ENCODE data around the gene PAM. TPM values are rescaled to one million over a fixed set of nuclear protein-coding genes. Genes with fewer than 3 reads are reported as not detected.
A peak's percentile ranks its signal among the peaks of the same experiment; 100 is the strongest.
"Not testable (repeated sequence)": the region's sequence is repeated elsewhere in the genome, so short reads cannot be mapped to it uniquely, and the experiment has no call there.

PAM gene
- total and polyA plus RNA-seq, 2 donors, result 22.1 to 76.3 TPM

- DNase-seq (ENCODE audit: low read depth in 6 of 9, low spot score in 9 of 9), result no peak
- H3K36me3 ChIP-seq (ENCODE audit: control insufficient read depth in 2 of 2, insufficient read depth in 2 of 2, low read length in 1 of 2), result no peaks in the 10 kb centered on the region
- WGBS, result 95% methylated on average over 4 of the region's 4 CpGs
- H3K4me1 ChIP-seq (ENCODE audit: control insufficient read depth in 2 of 2, insufficient read depth in 2 of 2, low read length in 2 of 2), result no peaks in the 10 kb centered on the region
- H3K27ac ChIP-seq (ENCODE audit: low read depth in 1 of 2, low read length in 1 of 2), result no peak overlapping the region
- H3K9me3 ChIP-seq (ENCODE audit: control insufficient read depth in 2 of 2, insufficient read depth in 1 of 2, low read length in 1 of 2), result no peaks in the 10 kb centered on the region
- no peaks in the 10 kb centered on the region for H3K27me3 ChIP-seq (ENCODE audit: control insufficient read depth in 2 of 2, insufficient read depth in 1 of 2, low read length in 1 of 2)
- H3K4me3 ChIP-seq (ENCODE audit: low read length in 2 of 2), result no peak overlapping the region
Measured at GRCh38 chr5:102747386-102748166, 7.5 kb upstream of the PAM start.

- peaks cover 2 to 12% of the 10 kb centered on the region in 2 donors for H3K27me3 ChIP-seq (ENCODE audit: control insufficient read depth in 2 of 2, insufficient read depth in 1 of 2, low read length in 1 of 2)
- H3K9me3 ChIP-seq (ENCODE audit: control insufficient read depth in 2 of 2, insufficient read depth in 1 of 2, low read length in 1 of 2), result no peaks in the 10 kb centered on the region
- no peak for DNase-seq (ENCODE audit: low read depth in 6 of 9, low spot score in 9 of 9)
- WGBS, result 97% methylated on average over 5 of the region's 5 CpGs
- H3K4me1 ChIP-seq (ENCODE audit: control insufficient read depth in 2 of 2, insufficient read depth in 2 of 2, low read length in 2 of 2), result peaks cover 4 to 11% of the 10 kb centered on the region in 2 donors
- H3K4me3 ChIP-seq (ENCODE audit: low read length in 2 of 2), result no peak overlapping the region
- H3K36me3 ChIP-seq (ENCODE audit: control insufficient read depth in 2 of 2, insufficient read depth in 2 of 2, low read length in 1 of 2), result no peaks in the 10 kb centered on the region
- H3K27ac ChIP-seq (ENCODE audit: low read depth in 1 of 2, low read length in 1 of 2), result no peak overlapping the region
Measured at GRCh38 chr5:102749416-102750030, 5.6 kb upstream of the PAM start.

- no peak for DNase-seq (ENCODE audit: low read depth in 6 of 9, low spot score in 9 of 9)
- H3K4me1 ChIP-seq (ENCODE audit: control insufficient read depth in 2 of 2, insufficient read depth in 2 of 2, low read length in 2 of 2), result peaks cover 6 to 14% of the 10 kb centered on the region in 2 donors
- peaks cover 2 to 15% of the 10 kb centered on the region in 2 donors for H3K27me3 ChIP-seq (ENCODE audit: control insufficient read depth in 2 of 2, insufficient read depth in 1 of 2, low read length in 1 of 2)
- no peaks in the 10 kb centered on the region for H3K9me3 ChIP-seq (ENCODE audit: control insufficient read depth in 2 of 2, insufficient read depth in 1 of 2, low read length in 1 of 2)
- WGBS, result 97% methylated on average over 4 of the region's 4 CpGs
- H3K4me3 ChIP-seq (ENCODE audit: low read length in 2 of 2), result no peak overlapping the region
- H3K36me3 ChIP-seq (ENCODE audit: control insufficient read depth in 2 of 2, insufficient read depth in 2 of 2, low read length in 1 of 2), result no peaks in the 10 kb centered on the region
- no peak overlapping the region for H3K27ac ChIP-seq (ENCODE audit: low read depth in 1 of 2, low read length in 1 of 2)
Measured at GRCh38 chr5:102750151-102750834, 4.8 kb upstream of the PAM start.

GRCh38 chr5:102751903-102752376 is 3.2 kb upstream of the PAM start:
- 89% methylated on average over 32 of the region's 32 CpGs for WGBS
- DNase-seq (ENCODE audit: low read depth in 6 of 9, low spot score in 9 of 9); H3K27ac ChIP-seq (ENCODE audit: low read depth in 1 of 2, low read length in 1 of 2); H3K9me3 ChIP-seq (ENCODE audit: control insufficient read depth in 2 of 2, insufficient read depth in 1 of 2, low read length in 1 of 2); H3K4me3 ChIP-seq (ENCODE audit: low read length in 2 of 2); H3K36me3 ChIP-seq (ENCODE audit: control insufficient read depth in 2 of 2, insufficient read depth in 2 of 2, low read length in 1 of 2): not testable (repeated sequence)
- Histone ChIP-seq H3K4me1 (ENCODE audit: control insufficient read depth in 2 of 2, insufficient read depth in 2 of 2, low read length in 2 of 2) (peaks cover 11 to 22% of the 10 kb centered on the region in 2 donors), H3K27me3 (ENCODE audit: control insufficient read depth in 2 of 2, insufficient read depth in 1 of 2, low read length in 1 of 2) (peaks cover 2 to 21% of the 10 kb centered on the region in 2 donors)

GRCh38 chr5:102753889-102754766 is 977 bp upstream of the PAM start:
- WGBS, result 23% methylated on average over 32 of the region's 32 CpGs

GRCh38 chr5:102755686-102756371 is 724 bp downstream of the PAM start:
- peaks cover 2 to 21% of the 10 kb centered on the region in 2 donors for H3K27me3 ChIP-seq (ENCODE audit: control insufficient read depth in 2 of 2, insufficient read depth in 1 of 2, low read length in 1 of 2)
- H3K4me3 ChIP-seq (ENCODE audit: low read length in 2 of 2), result peak overlapping the region; percentile 60 to 73
- 4% methylated on average over 29 of the region's 29 CpGs for WGBS
- H3K27ac ChIP-seq (ENCODE audit: low read depth in 1 of 2, low read length in 1 of 2), result peak overlapping the region; percentile 46 to 50
- H3K4me1 ChIP-seq (ENCODE audit: control insufficient read depth in 2 of 2, insufficient read depth in 2 of 2, low read length in 2 of 2), result peaks cover 11 to 22% of the 10 kb centered on the region in 2 donors
- H3K9me3 ChIP-seq (ENCODE audit: control insufficient read depth in 2 of 2, insufficient read depth in 1 of 2, low read length in 1 of 2), result no peaks in the 10 kb centered on the region
- H3K36me3 ChIP-seq (ENCODE audit: control insufficient read depth in 2 of 2, insufficient read depth in 2 of 2, low read length in 1 of 2), result no peaks in the 10 kb centered on the region
- DNase-seq (ENCODE audit: low read depth in 6 of 9, low spot score in 9 of 9), result peak in 5 of 9 donors; percentile 15 to 64 (median 23)

More at GRCh38 chr5:102753889-102754766, 977 bp upstream of the PAM start:
- H3K27ac ChIP-seq (ENCODE audit: low read depth in 1 of 2, low read length in 1 of 2), result no peak overlapping the region
- H3K4me1 ChIP-seq (ENCODE audit: control insufficient read depth in 2 of 2, insufficient read depth in 2 of 2, low read length in 2 of 2), result peaks cover 11 to 22% of the 10 kb centered on the region in 2 donors
- DNase-seq (ENCODE audit: low read depth in 6 of 9, low spot score in 9 of 9), result peak in 1 of 9 donors; percentile 22
- H3K9me3 ChIP-seq (ENCODE audit: control insufficient read depth in 2 of 2, insufficient read depth in 1 of 2, low read length in 1 of 2), result no peaks in the 10 kb centered on the region
- H3K36me3 ChIP-seq (ENCODE audit: control insufficient read depth in 2 of 2, insufficient read depth in 2 of 2, low read length in 1 of 2), result no peaks in the 10 kb centered on the region
- peaks cover 2 to 21% of the 10 kb centered on the region in 2 donors for H3K27me3 ChIP-seq (ENCODE audit: control insufficient read depth in 2 of 2, insufficient read depth in 1 of 2, low read length in 1 of 2)
- peak overlapping the region; percentile 49 to 73 for H3K4me3 ChIP-seq (ENCODE audit: low read length in 2 of 2)

GRCh38 chr5:102758576-102758975 is 3.5 kb downstream of the PAM start:
- H3K27me3 ChIP-seq (ENCODE audit: control insufficient read depth in 2 of 2, insufficient read depth in 1 of 2, low read length in 1 of 2), result peaks cover 2 to 19% of the 10 kb centered on the region in 2 donors
- DNase-seq (ENCODE audit: low read depth in 6 of 9, low spot score in 9 of 9), result no peak
- H3K4me1 ChIP-seq (ENCODE audit: control insufficient read depth in 2 of 2, insufficient read depth in 2 of 2, low read length in 2 of 2), result peaks cover 11 to 20% of the 10 kb centered on the region in 2 donors
- no peaks in the 10 kb centered on the region for H3K9me3 ChIP-seq (ENCODE audit: control insufficient read depth in 2 of 2, insufficient read depth in 1 of 2, low read length in 1 of 2)
- H3K27ac ChIP-seq (ENCODE audit: low read depth in 1 of 2, low read length in 1 of 2), result no peak overlapping the region
- H3K36me3 ChIP-seq (ENCODE audit: control insufficient read depth in 2 of 2, insufficient read depth in 2 of 2, low read length in 1 of 2), result no peaks in the 10 kb centered on the region
- no peak overlapping the region for H3K4me3 ChIP-seq (ENCODE audit: low read length in 2 of 2)

GRCh38 chr5:102759289-102759688 is 4.2 kb downstream of the PAM start:
- Histone ChIP-seq H3K4me3 (ENCODE audit: low read length in 2 of 2) (no peak overlapping the region), H3K27ac (ENCODE audit: low read depth in 1 of 2, low read length in 1 of 2) (no peak overlapping the region), H3K36me3 (ENCODE audit: control insufficient read depth in 2 of 2, insufficient read depth in 2 of 2, low read length in 1 of 2) (no peaks in the 10 kb centered on the region), H3K27me3 (ENCODE audit: control insufficient read depth in 2 of 2, insufficient read depth in 1 of 2, low read length in 1 of 2) (peaks cover 0 to 11% of the 10 kb centered on the region in 2 donors), H3K9me3 (ENCODE audit: control insufficient read depth in 2 of 2, insufficient read depth in 1 of 2, low read length in 1 of 2) (no peaks in the 10 kb centered on the region), H3K4me1 (ENCODE audit: control insufficient read depth in 2 of 2, insufficient read depth in 2 of 2, low read length in 2 of 2) (peaks cover 9 to 14% of the 10 kb centered on the region in 2 donors)
- no peak for DNase-seq (ENCODE audit: low read depth in 6 of 9, low spot score in 9 of 9)
- 95% methylated on average over 1 of the region's 1 CpG for whole genome bisulfite sequencing
